K562 treated with DMSO at 1 percent for 48 hours (cell line): ENCODE data around the gene TRIM41. TPM values are rescaled to one million over a fixed set of nuclear protein-coding genes. Genes with fewer than 3 reads are reported as not detected.

Source experiments
- total RNA-seq: library from RNA; unstranded; fragments of 300-600 nt; gene quantifications from 2 replicates; pipeline ENCODE4 v1.2.3, GENCODE V29; 2022; ENCODE audit warnings: low replicate concordance; ENCODE audit errors: extremely low read depth

The TRIM41 gene
- total RNA-seq = not detected in 2 replicates

DNA sequence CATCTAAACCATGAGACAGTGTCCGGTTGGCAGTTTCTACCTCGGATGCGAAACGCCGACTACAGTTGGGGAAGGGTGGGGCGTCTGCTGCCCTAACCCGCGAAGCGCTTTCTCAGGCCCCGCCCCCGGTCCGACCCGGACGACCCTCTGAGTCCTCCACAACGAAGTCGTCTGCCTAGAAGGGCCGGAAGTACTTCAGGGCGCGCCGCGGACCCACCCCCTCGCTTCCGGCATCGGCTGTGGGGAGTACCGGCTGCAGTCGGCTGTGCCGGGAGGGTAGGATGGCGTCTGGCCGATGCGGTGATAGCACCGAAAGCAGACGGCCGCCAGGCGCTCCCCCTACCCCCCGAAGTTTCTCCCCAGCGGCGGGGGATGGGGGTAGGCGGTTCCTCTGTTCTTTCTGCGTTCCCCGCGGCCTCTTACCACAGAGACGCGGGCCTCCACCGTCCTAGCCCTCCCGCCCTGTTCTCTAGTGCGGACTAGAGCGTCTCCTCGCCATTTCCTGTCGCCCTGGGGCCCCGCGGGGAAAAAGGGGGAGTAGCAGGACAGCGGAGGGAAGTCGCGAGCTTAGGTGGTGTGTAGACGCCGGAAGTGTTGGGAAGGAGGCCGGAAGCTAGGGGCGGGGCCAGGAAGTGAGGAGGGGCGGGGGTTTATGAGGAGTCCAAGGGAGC lies at the start of gene TRIM41:
TSS of gene TRIM41 (plus strand) at position 224 of the 671 bp plus-strand sequence. CDS start 719 bp downstream, outside the sequence.

GRCh38 chr5:181204826-181205760 lies 18.0 kb upstream of the TRIM41 start, which contains the start of gene TRIM7:
TSS of gene TRIM7 (minus strand) at chr5:181205196. CDS start at chr5:181205110, 86 bp downstream.

DNA sequence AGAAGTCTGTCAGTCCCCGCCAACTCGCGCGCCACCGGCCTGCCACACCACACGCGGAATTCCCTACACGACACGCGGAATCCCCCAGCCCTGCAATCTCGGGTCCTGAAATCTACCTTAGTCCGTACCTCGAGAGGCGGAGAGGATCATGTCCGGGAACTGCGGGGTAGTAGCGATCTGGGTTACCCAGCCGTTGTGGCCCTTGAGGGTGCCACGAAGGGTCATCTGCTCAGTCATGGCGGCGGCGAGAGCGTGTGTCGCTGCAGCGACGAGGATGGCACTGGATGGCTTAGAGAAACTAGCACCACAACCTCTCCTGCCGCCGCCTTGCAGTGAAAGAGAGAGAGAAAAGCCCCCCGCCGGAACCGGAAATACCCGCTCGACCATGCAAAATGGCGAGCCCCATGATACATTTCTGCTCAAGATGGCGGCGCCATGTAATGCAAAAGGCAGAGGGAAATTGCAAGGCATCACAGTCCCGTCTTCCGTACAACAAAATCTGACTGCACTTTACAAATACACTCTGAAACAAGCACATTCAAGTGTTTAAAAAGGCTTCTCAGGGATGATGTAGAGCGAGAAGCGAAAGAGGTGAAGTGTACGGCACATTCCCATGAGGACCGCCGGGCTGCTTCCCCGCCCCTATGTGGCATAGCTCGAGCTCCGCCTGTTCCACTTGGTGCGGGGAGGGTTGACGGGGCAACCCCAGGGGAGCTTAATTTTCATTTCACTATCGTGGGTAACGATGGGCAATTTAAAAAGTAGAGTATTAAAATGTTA lies 20.7 kb downstream of the TRIM41 start, which contains the start of gene RACK1:
TSS of gene RACK1 (minus strand) at position 343 of the 780 bp plus-strand sequence. CDS start at position 237, 106 bp downstream.

DNA sequence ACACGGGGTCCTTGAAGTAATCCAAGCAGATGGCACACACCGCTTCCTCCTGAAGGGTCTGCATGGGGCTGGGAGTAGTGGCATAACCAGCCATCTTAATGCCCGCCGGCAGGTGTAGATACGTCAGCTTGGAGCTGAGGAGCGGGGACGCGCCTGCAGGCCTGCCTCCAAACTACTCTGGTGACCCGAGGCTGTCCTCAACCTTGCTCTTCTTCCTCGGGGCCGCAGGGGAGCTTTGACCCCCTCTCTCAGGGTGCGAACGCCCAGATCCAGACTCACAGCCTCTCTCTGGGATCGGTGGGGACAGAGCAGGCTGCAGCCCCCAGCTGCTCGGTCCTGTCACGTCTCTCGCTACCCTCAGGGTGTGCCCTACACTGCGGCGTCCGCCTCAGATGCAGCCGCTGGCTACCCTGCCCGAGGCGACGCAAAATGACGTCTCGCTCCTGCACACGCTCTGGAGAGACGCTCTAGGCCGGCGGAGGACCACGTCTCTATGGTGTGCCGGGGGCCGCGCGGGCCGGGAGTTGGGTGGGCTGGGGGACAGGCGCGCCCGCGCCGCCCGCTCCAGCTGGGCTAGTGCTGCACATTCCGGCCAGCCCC lies 37.7 kb downstream of the TRIM41 start, which contains the start of gene TRIM52:
TSS of gene TRIM52 (minus strand) at position 424 of the 600 bp plus-strand sequence. CDS start at position 94, 330 bp downstream.

Other genes starting within 250 kb of the TRIM41 start
- not detected in 2 replicates for gene BTNL3, start 234.4 kb upstream of the TRIM41 start, total RNA-seq
- gene BTNL9, start 183.0 kb upstream of the TRIM41 start, total RNA-seq = not detected in 2 replicates
- gene OR2V1, start 92.1 kb upstream of the TRIM41 start, total RNA-seq = not detected in 2 replicates
- gene OR2V2, start 75.7 kb upstream of the TRIM41 start, total RNA-seq = not detected in 2 replicates
- not detected in 2 replicates for gene TRIM7, start 18.1 kb upstream of the TRIM41 start, total RNA-seq
- 4,378 and 11,171 TPM in 2 replicates for gene RACK1, start 20.6 kb downstream of the TRIM41 start, total RNA-seq
- gene TRIM52, start 37.9 kb downstream of the TRIM41 start, total RNA-seq = not detected in 2 replicates
- not detected in 2 replicates for gene OR4F3, start 144.0 kb downstream of the TRIM41 start, total RNA-seq